Fibroblast of villous mesenchyme (primary cell): ENCODE data around the gene KRT84. TPM values are rescaled to one million over a fixed set of nuclear protein-coding genes. Genes with fewer than 3 reads are reported as not detected.

Experiments
- DNase-seq: peaks from one replicate; pipeline ENCODE4 v3.0.0-alpha.2; 2010; ENCODE audit warnings: low read depth
- H3K4me3 ChIP-seq: 2 replicates; pipeline ENCODE4 v1.5.1; 2011; ENCODE audit warnings: low read depth, mild to moderate bottlenecking, low read length
- total RNA-seq: library from RNA; depleted of rRNA; stranded (reverse); fragments of >200 nt; gene quantifications from 2 replicates; pipeline ENCODE4 v1.2.3, GENCODE V29; 2012
- TF ChIP-seq, protein P1 (sequence below): IDR thresholded peaks from 2 replicates; pipeline ENCODE4 v1.5.1; 2012; ENCODE audit warnings: low read depth, mild to moderate bottlenecking, low read length; ENCODE audit not compliant: insufficient read depth

The KRT84 gene
- total RNA-seq, 1 donor: not detected

DNA sequence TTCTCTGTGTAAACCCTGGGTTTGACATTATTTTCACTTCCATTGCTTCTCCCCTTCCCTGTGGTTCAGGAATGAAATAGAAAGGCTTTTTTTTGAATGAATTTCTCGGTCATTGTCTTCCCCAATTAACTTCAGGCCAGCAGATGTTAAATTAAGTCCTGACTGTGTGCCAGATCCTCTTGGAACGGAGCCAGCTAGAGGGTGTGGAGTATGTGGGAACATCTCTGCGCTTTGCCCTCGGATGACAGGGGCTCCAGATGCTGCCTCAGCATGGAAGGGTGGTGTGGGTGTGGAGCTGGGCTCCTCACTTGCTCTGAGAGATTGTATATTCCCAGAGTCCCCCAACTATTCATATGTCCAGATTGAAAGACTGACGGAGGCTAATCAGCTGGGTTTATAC is 31.3 kb downstream of the KRT84 start:
- DNase-seq: no peak
- TF ChIP-seq, protein P1, sequence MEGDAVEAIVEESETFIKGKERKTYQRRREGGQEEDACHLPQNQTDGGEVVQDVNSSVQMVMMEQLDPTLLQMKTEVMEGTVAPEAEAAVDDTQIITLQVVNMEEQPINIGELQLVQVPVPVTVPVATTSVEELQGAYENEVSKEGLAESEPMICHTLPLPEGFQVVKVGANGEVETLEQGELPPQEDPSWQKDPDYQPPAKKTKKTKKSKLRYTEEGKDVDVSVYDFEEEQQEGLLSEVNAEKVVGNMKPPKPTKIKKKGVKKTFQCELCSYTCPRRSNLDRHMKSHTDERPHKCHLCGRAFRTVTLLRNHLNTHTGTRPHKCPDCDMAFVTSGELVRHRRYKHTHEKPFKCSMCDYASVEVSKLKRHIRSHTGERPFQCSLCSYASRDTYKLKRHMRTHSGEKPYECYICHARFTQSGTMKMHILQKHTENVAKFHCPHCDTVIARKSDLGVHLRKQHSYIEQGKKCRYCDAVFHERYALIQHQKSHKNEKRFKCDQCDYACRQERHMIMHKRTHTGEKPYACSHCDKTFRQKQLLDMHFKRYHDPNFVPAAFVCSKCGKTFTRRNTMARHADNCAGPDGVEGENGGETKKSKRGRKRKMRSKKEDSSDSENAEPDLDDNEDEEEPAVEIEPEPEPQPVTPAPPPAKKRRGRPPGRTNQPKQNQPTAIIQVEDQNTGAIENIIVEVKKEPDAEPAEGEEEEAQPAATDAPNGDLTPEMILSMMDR: no peak
- no peak overlapping the region for H3K4me3 ChIP-seq

DNA sequence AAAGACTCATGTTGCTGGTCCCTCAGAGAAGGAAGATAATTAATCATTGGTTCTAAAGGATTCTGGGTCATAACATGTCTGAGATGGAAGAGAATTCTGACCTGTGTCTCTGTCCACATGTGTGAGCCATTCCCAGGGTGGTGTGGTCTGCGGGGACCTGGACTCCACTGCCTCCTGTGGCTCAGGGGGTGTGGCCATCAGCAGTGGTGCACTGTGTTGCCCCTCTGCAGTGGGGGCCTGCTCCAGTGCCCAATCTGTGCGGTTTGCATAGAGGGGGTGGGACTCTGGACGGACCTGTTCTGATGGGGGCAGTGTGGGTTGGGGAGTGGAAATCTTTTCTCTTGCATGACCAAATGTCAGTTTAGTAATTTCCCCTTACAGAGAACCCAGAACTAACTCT is 31.7 kb downstream of the KRT84 start:
- TF ChIP-seq, protein P1: no peak
- H3K4me3 ChIP-seq: no peak overlapping the region
- no peak for DNase-seq

DNA sequence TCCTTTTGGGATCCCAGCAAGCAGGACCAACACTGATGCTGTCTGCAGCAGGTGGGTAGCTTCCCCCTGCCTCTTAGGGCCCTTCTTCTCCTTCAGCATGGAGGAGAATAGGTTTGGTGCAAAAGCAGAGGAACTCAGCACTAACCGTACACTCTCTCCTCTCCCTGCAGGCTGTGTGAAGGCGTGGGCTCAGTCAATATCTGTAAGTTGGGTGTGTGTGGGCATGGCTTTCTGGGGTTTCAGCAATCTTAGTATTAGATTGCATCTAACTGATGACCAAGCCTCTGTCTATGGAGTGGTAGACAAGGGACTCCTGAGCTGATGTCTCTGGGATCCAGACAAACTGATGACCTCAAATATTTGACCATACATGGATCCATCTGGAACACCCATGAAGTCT is 32.5 kb downstream of the KRT84 start:
- H3K4me3 ChIP-seq: no peak overlapping the region
- DNase-seq: no peak
- TF ChIP-seq, protein P1: no peak

DNA sequence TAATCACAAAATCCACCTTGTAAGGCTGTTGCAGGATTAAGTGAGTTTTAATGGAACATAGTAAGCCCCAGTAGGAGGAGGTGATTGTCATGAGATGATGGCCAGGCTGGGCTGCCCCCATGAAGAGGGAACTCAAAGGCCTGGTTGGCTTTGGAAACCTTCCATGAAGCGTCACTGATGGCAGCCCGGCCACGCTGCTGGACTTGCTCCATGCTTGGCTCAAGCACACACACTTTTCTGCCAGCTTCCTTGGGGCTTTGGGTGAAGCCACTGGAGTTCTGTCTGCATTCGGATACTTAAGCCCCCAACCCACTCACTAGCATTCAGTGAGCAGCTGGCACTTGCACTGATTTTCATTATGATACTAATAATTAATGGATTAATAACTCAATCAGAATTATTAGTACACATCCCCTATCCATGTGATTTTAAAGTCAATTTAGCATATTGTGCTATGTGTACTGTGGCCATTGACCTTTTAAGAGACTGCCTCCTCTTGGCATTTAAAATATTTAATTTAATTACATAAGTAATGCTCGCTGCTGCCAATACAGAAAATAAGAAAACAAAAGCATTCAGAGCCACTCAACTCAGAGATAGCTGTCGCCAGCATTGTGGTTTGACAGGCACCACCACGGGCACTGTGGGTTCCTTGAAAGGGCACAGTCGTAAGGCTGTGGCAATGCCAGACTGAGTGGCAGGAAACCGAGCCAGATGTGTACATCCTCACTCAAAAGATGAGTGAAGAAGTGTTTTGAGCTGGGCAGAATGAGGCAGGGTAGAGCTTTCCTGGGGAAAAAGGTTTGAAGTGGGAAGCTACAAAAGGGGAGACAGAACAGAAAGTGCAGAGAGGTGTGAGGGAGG is 34.0 kb downstream of the KRT84 start:
- H3K4me3 ChIP-seq: no peak overlapping the region
- TF ChIP-seq, protein P1: no peak
- DNase-seq: no peak

DNA sequence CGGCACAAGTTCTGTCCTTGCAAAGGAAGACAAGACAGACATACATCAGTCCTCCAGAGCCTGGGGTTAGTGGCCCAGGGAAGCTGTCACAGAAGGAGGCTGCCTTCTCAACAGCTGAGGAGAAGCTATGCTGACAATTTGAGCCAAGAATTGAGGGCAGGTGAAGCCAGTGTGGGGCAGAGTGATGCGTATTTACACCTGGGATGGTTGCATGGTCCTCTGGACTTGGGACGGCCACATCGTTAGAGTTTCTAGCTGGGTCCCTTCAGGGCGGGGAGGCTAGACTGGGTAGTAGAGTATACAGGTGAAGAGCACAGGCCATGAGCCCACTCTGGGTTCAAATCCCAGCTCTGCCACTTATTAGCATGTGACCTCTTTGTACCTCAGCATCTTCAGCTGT is 34.7 kb downstream of the KRT84 start:
- TF ChIP-seq, protein P1: no peak
- no peak for DNase-seq
- no peak overlapping the region for H3K4me3 ChIP-seq

DNA sequence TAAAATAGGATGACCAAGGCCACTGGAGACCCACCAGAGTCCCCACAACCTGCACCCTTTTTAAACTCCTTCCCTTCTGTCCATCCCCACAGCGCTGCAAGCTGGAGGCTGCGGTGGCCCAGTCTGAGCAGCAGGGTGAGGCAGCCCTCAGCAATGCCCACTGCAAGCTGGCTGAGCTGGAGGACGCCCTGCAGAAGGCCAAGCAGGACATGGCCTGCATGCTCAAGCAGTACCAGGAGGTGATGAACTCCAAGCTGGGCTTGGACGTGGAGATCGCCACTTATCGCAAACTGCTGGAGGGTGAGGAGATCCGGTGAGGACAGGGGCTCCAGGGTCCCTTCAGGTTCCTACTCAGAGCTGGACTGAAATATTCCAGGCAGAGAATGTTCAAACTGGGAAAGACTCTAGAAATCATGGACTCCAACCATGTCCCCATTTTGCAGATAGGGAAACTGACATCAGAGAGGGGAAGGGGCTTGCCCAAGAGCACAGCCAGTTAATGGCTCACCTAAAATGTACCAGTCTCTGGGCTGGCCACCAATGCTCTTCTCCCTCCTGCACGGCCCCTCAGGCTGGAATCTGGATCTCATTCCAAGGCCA is 35.3 kb downstream of the KRT84 start:
- H3K4me3 ChIP-seq: no peak overlapping the region
- TF ChIP-seq, protein P1: no peak
- no peak for DNase-seq
